IPS-NIHi7 (cell line): ENCODE data around the gene WDR93.

ENCODE experiments used
- DNase-seq: peaks from one replicate; pipeline ENCODE4 v3.0.0; 2012; ENCODE audit warnings: mixed read lengths; ENCODE audit errors: extremely low spot score

The WDR93 gene

DNA sequence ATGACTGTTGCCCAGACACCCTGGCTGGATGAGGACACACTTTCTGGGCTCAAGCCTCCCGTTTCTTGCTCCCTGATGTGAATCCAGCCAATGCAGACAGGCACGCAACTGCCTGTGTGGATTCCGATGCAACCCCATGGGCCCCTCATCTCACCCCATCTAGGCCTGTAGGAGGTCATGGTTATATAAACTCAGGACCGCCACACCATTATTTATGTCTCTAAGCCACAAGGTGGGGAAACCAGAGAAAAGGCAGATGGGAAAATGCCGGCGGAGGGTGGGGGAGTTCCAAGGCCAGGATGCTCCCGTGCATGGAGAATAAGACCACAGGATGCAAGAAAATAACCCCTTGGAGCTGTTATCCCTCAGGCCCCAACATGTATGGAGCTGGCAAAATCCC, 58.4 kb downstream of the WDR93 start:
- DNase-seq: no peak

- no peak for DNase-seq
These were observed 58.9 kb downstream of the WDR93 start for GRCh38 chr15:89749526-89749925.

GRCh38 chr15:89749951-89750559, 59.4 kb downstream of the WDR93 start:
- DNase-seq: no peak

GRCh38 chr15:89750560-89751542, 60.2 kb downstream of the WDR93 start, which contains the start of gene MESP1:
Gene MESP1 (minus strand): TSS chr15:89751249. CDS start chr15:89751231, 18 bp downstream.
- peak; percentile 91 for DNase-seq

DNA sequence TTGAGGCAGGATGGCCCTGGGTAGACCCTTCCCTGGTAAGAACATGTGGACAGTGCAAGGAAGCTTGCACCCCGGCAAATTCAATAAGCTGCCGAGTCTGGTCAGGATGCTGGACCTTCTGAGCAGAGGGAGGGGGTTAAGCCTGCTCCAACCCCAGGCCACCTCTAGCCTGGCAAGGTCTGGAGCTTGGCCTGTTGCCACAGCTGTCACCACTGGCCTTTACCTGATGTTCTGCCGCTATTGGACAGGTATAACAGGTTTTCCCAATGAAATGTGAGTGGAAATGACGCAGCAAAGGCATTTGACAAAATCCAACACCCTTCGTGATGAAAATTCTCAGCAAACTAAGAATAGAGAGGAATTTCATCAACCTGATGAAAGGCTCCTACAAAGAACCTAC, 61.1 kb downstream of the WDR93 start:
- DNase-seq: no peak

GRCh38 chr15:89753855-89754254, 63.2 kb downstream of the WDR93 start:
- no peak for DNase-seq

- no peak for DNase-seq
These were observed 63.9 kb downstream of the WDR93 start for GRCh38 chr15:89754361-89755154.

- DNase-seq: no peak
These were observed 65.1 kb downstream of the WDR93 start for GRCh38 chr15:89755701-89756100.

DNA sequence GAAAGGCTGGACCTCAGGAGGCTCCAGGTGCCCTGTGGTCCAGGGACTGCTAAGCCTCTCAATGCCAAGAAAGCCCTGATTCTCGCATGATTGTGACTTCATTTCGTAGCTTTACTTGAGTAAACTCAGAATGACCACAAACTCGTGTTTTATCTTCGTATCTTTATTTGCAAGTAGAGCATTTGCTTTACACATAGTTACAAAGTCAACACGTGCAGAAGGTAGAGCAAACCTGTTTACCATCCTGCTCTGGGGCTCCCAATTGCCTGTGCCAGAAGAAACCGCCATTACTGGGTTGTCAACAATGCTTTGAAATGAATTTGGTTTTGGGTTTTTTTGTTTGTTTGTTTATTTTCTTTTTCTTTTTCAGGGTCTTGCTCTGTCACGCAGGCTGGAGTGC, 66.3 kb downstream of the WDR93 start:
- DNase-seq: no peak

- no peak for DNase-seq
These were observed 67.7 kb downstream of the WDR93 start for GRCh38 chr15:89758283-89758682.

GRCh38 chr15:89758981-89759380, 68.4 kb downstream of the WDR93 start:
- no peak for DNase-seq

DNA sequence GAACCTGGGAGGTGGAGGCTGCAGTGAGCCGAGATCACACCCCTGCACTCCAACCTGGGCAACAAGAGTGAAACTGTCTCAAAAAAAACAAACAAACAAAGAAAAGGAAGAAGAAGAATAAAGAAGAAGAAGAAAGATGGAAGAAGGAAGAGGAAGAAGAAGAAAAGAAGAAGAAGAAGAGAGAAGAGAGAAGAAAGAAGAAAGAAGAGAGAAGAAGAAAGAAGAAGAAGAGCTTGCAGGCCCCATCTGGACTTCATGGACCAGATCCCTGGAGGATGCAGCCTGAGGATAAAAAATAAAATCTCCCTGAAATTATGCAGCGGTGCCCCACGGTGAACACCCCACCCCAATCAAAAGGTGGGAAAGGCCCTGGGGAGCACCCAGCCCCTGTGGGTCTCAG, 69.2 kb downstream of the WDR93 start:
- DNase-seq: no peak

DNA sequence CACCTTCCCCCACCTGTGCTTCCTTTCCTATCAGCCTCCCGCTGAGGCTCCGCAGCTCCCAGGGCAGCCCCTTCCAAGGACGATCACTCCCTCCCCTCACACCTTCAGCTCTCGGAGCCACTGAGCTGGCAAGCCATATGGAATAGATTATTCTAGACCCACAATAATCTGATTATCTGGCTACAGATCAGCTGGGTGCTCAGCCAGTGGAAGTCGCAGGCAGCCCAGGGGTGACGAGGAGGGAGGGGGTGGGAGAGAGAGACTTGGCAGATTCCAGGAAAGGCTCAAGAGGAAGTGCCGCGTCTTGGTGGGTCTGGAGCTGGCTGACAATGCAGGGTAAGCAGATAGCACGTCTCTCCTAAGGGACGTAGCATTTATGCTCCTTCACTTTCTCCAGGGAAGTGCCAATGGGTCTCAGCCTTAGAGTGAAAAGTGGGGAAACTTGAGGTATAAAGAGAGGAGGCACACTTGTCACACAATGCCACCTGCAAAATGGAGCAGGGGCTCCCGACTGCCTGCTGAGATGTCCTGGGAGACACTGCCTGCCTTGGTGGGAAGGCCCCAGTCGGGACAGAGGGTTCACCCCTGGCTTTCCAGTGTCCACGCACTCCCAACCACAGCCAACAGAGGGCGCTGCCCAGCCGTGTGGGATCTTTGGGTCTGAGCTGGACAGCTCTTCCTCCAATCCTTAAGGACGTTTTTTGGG, 69.8 kb downstream of the WDR93 start:
- DNase-seq: peak; percentile 89

DNA sequence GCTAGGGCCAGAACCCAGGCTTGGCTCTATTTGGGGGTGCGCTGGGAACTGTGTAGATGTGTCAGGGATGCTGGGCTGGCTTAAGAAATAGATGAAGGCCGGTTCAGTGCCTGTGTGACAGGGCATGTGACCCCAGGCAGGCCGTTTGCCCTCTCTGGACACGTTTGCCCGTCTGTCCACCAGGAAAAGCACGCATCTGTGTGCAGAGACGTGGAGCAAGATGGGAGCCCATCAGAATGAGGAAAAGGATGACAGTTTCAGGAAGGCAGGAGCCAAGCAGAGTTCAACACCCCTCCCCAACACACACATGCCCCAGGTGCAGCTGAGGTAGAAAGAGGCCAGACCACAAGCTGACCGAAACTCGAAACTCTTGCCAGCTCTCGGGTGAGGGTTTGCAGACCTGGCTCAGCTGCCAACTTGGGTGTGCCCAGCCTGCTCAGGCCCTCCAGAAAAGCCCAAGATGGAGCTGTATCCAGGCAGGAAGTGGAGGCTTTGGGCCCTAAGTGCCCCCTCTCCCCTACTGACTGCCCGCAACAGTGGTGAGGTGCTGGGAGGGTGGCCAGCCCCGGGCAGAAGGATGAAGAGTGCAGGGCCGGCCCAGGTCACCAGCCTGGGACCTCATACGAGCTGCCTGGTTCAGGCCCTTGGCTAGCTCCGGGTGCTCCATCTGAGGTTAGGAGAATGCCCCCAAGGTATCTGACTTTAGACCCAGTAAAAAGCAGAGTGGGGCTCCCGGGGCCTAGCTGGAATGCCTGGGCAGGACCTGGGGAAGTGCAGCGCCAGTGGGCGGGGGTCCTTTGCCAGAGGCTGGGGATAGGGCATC, 70.6 kb downstream of the WDR93 start:
- no peak for DNase-seq

DNA sequence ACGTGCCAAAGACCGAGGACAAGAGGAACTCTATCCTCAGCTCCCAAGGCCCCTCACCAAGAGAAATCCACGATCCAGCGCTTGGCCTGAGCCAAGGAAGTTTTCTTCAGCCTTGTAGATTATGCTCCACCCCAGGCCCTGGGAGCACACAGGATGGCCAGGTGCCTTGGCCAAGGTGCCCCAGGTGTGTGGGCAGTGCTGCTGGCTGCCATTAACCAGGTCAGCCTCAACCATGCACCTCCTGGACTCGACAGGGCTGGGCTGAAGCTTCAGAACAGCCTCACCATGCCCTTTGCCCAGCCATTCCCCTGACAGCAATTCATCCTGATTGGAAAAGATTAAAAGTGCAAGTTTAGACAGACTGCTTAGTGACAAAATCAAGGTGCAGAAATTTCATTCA, 71.3 kb downstream of the WDR93 start:
- DNase-seq: no peak

DNA sequence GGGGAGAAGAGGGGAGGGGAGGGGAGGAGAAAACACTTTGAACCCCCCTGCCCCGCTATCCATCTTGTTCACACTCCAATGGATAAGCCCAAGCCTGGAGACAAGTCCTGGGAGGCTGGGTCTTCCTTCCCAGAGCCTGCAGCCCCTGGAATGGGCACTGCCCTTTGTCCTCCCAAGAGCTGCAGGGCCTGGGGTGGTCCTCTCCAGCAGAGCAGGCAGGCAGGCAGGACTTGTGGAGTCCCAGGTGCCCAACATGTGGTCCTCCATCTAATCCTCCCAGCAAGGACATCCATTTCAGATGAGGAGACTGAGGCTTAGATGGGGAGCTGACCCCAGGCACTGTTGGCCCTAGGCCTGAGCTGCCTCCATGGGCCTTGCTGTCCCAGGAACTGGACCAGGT, 75.1 kb downstream of the WDR93 start:
- no peak for DNase-seq

DNA sequence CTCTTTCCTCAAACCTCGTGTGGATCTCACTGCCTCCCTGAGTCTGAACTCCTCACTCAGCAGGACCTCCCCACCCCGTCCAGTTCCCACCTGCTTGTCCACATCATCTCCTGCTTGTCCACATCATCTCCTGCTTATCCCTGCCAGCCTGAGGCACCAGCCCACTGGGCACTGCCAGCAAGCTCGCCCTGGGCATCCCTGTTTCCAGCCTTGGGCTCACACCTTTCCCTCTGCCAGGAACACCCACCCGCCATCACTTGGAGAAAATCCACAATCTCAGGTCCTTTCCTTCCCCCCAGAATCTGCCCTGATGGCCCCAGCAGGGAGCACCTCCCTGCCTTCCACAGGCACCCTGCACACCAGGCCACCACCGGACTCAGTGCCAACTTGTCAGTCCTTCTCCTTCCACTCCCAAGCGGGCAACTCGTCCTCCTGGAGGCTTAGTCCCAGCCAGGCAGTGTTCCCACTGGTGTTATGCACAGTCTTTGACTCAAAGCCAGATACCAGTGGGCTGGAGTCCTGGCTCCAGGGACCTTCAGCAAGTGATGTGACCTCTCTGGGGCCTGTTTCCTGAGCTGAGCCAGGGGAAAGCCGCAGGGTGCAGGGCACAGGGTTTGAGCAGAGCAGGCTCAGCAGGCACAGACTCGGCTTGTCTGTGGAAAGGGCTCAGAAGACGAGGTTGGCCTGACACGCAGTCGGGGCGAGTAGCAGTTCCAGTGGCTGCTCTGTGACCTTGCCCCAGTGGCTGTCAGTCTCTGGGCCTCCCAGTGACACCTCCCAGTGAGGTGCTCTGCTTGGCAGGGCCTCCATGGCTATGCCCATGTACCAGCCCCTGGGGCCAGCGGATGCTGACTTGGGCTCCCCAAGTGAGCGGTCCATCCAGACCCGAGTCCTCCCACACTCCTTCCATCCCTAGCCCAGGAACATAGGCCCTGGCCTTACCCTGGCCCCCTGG, 76.0 kb downstream of the WDR93 start:
- no peak for DNase-seq

DNA sequence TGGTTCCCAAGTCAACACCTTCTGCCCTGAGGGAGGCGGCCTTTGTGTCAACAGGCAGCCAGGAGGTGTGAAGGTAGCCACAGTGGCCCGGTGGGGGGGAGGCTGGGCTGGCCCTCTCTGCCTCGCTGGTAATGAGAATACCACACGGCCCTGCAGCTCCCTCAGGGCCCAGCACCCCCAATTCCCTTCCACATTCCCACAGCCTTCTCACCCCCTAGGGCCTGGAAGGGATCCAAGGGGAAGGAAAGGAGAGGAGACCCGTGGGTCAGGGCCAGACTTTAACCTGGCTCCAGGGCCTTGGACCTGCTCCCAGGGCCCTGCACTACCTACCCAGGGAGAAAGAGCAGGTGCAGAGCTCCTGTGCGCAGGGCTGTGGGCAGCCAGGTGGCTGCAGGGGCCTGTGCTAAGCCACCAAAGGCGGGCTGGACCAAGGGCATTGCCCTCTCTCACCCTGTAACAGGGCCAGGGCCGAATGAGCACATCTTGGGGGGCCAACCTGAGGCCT, 76.9 kb downstream of the WDR93 start:
- DNase-seq: no peak

DNA sequence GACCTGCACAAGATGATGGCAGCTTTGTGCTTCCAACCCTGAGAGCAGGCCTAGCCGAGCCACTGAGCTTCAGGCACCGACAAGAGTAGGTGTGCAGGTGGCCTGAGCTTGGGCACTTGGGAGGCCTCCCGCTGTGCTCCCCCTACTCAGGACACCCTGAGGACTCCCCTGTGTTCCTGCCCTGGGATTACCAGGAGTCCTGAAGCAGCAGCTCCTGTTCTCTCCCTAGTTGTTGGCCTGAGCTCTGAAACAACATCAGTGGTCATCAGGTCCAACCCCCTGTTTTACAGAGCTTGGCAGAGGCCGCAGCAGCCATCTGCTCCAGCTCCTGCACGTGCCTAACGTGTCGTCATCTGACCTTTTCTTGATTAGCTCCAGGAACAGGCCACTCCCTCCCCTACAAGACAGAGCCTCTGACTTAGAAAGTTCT, 77.5 kb downstream of the WDR93 start:
- no peak for DNase-seq
